ENCODE measurements around the gene CCDC172. TPM values are rescaled to one million over a fixed set of nuclear protein-coding genes. Genes with fewer than 3 reads are reported as not detected.

Gene CCDC172, protein sequence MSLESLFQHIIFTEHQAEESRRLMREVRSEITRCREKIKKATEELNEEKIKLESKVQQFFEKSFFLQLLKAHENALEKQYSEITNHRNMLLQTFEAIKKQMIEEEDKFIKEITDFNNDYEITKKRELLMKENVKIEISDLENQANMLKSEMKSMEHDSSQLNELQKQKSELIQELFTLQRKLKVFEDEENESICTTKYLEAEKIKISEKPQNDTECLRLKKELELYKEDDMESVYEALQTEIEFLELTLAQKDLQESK
- not detected for total RNA-seq

DNA sequence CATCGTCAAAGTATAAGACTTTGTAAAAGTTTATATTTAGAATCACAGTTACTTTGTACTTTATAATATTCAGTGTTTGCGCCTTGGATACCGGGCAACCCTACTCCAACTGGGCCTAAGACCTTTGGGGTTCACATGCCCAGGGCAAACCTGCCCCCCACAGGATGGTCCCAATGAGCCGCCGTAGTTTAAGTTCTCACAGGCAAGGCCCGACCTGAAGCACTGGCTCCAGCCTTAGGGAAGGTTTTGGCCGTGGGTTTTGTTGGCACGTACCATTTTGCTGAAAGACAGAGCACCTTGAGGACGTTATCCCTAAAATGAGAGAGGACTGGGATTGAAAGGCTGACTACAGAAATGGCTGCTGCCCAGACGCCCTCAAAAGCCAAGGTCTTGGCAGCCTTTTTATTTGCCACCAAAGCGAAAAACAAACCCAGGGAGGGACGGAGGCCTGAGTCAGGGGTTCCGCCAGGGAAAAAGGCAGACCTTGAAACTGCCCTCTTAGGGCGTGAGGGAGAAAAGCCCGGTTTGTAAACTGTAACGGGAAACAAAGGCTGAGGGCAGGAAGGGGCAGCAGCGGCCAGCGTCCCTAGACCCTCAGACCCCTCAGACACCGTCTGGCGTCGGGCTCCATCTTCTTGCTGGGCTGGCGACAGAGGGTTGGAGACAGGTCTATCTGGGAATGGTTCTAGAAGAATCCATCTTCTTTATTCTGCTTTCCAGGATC, at the start of gene CCDC172:
Gene CCDC172, plus strand, starts transcription at position 222 of the 724 bp plus-strand sequence. CDS start 564 bp downstream, outside the sequence.

DNA sequence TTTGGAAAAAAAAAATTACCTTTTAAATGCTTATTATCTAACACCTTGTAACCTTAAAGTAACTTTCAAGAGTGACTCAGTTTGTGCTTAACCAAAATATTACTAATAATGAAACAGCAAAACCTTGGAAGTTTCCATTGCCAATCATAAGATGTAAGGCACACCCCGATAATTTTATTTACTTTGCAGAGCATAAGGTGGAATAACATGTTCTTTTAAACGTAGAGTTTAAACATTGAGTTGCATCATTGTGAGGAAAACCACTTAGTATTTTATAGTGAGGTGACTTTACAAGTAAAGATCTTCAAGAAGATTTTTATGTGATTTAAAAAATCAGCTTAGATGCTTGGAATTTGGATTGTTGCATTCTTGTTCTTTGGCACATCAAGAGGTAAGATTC, 103.4 kb downstream of the CCDC172 start, which contains the start of gene PNLIPRP3:
Gene PNLIPRP3, plus strand, starts transcription at position 177 of the 400 bp plus-strand sequence. Its CDS starts 166 bp downstream, at position 343.

Other genes starting within 250 kb of the CCDC172 start
- gene GFRA1, start 51.2 kb upstream of the CCDC172 start, total RNA-seq: not detected
- not detected for gene PNLIPRP3, start 103.4 kb downstream of the CCDC172 start, total RNA-seq
- not detected for gene PNLIP, start 221.5 kb downstream of the CCDC172 start, total RNA-seq